Stimulated activated CD8-positive, alpha-beta memory T cell treated with anti-CD3 and anti-CD28 coated beads, Interleukin-4, amount 100 ng/mL, for 48 hours (primary cell): ENCODE measurements around the gene VTCN1.
"Not testable (repeated sequence)": the region's sequence is repeated elsewhere in the genome, so short reads cannot be mapped to it uniquely, and the experiment has no call there.

Experiments
- DNase-seq: peaks from one replicate; pipeline ENCODE4 v3.0.0-alpha.2; 2020

The VTCN1 gene

DNA sequence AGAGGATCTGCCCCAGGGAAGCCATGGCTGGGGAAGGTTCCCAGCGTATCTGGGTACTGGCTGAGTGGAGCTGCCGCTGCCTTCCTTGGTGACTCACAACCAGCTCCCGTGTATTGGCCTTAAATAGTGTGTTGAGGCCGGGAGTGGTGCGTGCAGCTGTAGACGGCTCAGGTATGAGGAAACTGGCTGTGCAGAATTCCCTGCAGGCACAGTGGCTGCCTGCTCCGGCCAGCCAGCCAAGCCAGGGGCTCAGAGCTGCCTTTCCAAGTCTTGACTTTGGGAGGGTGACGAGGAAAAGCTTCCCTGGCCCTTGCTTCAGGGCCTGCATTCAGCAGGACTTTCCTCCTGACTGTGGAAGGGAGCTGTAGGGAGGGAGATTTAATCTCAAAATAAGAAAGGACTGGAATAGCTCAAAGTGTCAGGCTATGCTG, at the start of gene VTCN1:
Gene VTCN1 (minus strand): TSS at position 97 of the 431 bp plus-strand sequence. CDS start 72 bp downstream, at position 25.
- no peak for DNase-seq

- no peak for DNase-seq
Observed at GRCh38 chr1:117258791-117259190, 48.1 kb upstream of the VTCN1 start.

- not testable (repeated sequence) for DNase-seq
Observed at GRCh38 chr1:117258075-117258474, 47.3 kb upstream of the VTCN1 start.

DNA sequence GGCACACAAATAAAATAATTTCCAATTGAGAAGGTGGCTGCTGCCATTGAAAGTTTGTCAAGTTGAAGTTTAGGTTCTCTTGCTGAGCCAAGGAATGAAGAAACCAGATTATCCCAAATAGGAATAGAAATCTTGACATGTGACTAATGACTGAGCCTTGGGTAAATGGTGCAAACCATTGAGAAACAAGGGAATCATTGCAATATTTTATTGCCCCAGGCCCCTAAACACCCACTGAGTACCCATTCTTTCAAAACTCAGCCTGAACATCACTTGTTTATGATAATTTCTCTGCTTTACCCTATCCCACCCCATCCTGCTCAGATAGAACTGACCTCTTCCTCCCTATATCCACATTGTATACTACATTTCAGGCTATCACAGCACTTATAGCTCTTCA, 46.6 kb upstream of the VTCN1 start:
- no peak for DNase-seq

- no peak for DNase-seq
Observed at GRCh38 chr1:117250061-117250606, 39.4 kb upstream of the VTCN1 start.

DNA sequence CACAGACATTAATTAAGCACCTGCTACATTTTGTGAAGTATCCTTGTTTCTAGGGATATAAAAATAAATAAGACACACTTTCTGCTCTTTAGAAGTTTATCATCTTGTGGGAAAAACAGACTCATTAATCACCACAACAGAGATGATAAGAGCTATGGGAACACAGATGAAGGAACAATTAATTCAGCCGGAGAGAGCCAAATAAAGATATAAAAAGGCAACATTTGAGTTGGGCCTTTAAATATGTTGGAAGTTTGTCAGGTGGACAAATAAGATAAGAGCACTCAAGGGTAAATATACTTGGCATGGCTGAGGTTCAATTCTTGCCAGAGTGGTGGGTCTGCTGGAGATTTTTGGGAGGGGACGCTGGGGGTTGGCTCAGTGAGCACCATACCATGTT, 34.2 kb upstream of the VTCN1 start:
- no peak for DNase-seq

- no peak for DNase-seq
Observed at GRCh38 chr1:117244306-117244705, 33.6 kb upstream of the VTCN1 start.

GRCh38 chr1:117241512-117241911, 30.8 kb upstream of the VTCN1 start:
- DNase-seq = no peak

GRCh38 chr1:117240547-117240946, 29.8 kb upstream of the VTCN1 start:
- DNase-seq = no peak

DNA sequence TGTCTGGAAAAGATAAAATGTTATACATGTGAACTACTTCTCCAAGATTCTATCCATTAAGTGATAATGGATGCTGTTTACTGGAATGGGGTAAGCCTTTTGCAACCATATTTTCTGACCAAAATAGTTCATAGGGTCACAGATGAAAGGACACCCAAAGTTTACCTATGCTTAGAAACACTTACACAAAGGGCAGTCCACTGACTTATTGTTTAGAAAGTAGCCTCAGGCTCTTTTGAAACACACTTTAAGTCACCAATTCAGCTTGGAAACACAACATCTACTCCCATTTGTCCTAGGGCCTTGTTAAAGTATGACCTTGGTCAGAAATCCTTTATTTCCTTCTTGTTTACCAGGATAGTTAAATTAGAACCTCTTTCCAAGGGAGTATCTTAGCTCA, 28.7 kb upstream of the VTCN1 start:
- no peak for DNase-seq

GRCh38 chr1:117237726-117238381, 27.1 kb upstream of the VTCN1 start:
- DNase-seq = no peak

DNA sequence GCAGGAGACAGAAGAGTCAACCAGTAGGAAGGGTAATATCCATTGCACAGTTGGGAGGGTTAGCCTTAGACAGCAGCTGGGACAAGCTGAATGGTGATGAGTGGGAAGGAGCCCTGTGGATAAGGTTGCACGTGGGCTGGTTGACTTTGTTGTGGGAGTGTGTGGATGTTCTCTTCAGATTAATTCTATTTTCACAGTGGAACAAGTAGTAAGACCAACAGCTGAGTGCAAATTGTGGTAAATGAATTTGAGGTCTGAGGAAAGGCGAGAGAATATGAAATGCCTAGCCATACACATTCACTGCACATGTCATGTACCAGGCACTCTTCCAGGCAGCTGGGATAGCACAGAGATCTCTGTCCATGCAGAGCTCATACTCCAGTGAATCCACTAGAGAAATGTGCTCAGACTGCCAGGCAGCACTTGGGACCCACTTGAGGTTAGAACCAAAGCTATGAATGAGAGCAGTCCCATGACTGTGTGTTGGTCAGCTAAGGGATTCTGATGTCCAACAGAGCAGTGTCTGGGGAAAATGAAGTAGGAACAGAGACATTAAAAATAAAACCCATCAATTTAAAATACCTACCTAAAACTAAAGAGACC, 25.2 kb upstream of the VTCN1 start:
- DNase-seq = no peak

DNA sequence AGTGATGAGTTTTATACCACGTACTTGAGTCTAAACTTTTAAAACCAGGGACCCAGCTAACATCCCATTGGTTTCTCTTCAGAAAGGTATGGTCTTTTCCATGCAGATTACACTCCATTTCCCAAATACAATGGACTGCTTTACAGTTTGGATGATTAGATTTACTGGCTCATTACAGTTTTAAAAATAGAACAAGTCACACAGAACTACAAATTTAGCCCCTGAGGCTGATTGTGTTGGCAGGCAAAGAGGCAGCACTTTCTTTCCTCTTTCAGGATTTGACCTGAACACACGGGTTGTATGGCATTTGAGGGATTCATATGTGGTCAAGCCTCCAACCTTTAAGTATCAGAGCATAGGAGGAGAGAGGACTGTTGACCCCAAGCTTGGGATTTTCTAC, 21.8 kb upstream of the VTCN1 start:
- no peak for DNase-seq

DNA sequence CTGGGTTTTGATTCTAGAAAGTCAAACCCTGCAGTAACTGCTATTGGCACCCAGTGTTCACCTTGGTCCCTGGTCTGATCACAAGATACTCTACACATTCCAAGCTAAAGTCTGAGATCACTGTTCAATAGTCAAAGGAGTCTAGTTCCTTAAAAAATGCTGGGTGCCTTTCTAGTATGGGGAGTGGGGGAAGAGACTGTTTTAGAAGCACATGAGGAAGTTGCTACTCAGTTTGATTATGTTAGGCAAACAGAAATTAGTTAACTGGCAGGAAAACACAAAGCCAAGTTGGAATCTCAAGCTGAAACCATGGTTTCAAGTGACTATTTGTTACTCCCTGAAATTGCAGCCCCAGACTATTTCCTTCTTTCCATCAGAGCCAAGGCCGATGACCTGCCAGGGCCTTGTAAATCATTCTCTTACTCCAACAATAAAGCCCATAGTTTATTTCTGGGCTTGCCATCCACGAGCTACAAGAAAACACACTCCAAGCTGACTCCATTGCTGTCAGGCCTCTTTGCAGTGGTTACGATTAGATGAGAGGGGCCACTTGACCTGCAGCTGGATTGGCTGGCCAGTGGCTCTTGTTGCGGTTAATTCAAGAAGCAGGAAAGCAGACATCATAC, 21.1 kb upstream of the VTCN1 start:
- no peak for DNase-seq

DNA sequence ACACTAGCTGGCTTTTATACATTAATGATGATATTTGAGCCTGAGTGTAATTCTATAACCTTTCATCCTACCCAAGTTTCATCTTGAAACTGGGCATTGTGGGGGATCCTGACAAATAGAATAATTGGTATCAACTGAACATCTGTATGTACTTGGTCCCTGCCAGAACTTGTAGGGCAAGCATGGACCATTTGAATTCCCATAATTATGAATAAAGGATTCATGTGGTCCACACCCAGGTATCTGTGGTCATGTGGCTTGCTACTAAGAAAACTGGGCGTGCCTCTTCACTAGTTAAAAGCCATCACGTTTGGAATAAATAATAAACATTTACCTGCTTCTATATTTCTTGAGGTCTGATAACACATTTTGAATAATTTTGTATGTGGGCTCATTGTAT, 20.6 kb upstream of the VTCN1 start:
- DNase-seq = no peak

- DNase-seq = no peak
Observed at GRCh38 chr1:117229217-117229616, 18.5 kb upstream of the VTCN1 start.

DNA sequence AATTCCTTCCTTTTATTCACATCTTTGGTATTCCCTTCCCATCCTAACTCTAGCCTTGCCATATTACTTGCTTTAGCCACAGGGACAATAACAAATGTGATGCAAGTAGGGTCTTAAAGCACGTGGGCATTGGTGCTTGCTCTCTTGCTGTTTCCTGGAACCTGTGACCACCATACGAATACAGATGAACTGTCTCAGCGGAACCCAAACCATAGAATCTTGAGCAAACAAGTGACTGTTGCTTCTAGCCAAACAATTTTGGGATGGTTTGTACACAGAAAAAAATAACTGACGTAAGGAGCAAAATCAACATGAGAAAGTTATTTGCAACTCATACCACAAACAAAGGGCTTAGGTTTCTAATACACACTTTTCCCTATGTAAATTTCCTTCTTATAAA, 15.2 kb upstream of the VTCN1 start:
- no peak for DNase-seq

DNA sequence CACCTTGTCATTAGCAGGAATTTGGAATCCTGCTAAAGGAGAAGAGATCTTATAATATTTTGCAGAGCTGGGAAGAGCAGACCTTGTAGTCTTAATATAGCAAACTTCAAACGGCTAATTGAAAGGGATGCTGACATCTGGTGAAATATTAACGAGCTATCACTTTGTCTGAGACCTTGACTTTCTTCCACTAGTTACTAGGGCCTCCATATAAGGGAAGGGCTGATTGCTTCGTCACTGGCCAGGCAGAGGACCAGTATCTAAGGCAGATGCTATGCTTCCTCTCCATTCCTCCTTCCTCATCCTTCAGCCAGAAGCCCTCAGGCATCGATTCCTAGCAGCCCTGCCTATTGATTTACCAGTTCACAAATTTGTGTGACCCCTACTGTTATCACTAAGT, 6.0 kb upstream of the VTCN1 start:
- DNase-seq = no peak

GRCh38 chr1:117215733-117216462, 5.2 kb upstream of the VTCN1 start:
- DNase-seq = no peak

DNA sequence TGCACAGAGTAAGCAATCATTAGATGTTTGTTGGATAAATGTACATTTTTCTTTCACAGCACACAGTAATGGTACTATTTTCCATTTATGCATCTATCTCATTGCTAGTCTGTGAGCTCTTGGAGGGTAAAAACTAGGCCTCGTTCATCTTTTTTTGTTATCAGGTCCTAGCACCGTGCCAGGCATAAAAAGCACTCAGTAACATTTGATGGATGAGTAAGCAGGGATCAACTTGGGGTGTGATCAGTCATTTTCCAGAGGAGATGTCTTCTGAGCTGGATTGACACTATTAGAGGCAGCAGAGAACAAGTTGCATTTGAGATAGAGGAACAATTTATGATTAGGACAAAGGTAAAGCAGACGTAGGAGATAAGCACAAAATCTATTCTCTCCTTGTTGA, 4.3 kb upstream of the VTCN1 start:
- DNase-seq = no peak

DNA sequence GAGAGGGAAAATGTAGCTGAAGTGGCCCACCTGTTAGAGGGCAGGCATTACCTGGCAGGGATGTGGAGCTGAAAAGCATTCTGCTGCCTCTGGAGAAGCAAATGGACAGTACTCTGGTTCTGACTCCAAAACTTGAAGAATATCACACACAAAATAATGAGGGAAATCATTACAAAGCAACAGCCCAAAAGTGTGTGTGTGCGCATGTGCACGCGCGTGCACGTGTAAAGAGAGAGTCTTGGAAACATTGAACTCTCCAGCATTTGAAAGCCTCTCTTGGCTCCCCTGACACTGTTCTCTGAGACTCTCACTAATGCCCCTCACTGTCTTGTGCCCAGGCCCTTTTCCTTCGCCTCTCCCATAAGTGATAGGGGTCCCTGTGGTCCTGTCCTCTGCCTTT, 2.3 kb upstream of the VTCN1 start:
- DNase-seq = no peak

- DNase-seq = no peak
Observed at GRCh38 chr1:117210386-117210785, 341 bp downstream of the VTCN1 start.

- DNase-seq = no peak
Observed at GRCh38 chr1:117209094-117209493, 1.6 kb downstream of the VTCN1 start.

DNA sequence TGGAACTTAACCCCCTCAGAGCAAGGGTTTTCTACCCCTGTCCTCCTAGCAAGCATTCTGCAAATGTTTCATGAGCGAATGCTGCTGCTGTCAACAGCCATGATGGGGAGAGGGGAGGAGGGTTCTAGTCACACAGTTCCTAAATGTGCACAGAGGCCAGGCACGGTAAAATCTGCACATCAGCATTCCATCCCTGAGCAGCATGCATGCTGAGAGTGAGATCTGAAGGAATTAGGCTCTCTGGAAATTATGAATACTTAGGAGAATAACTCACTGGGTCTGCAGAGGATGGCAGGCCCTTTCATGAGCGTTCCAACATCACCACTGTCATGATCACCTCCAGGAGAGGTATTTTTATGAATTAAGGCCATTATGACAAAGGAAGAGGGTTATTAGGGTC, 2.1 kb downstream of the VTCN1 start:
- DNase-seq = no peak
